OCI-LY7 (cell line): Measurements from ENCODE around the gene SPNS2. TPM values are rescaled to one million over a fixed set of nuclear protein-coding genes. Genes with fewer than 3 reads are reported as not detected.

Experiments
- BruUV-seq: library from RNA; stranded (reverse); fragments of 400-500 nt; replicated peaks from 2 replicates; lab custom pipeline; 2021; lab: Mats Ljungman, UMichigan
- CTCF ChIA-PET: fragments of 300-600 bp; sonication (Branson Sonifier 250); formaldehyde crosslinking; loops from one replicate; lab custom pipeline; 2022; ENCODE audit warnings: antibody characterized with exemption; ENCODE audit not compliant: unreplicated experiment; lab: Charles Lee
- POLR2A ChIA-PET: fragments of 300-600 bp; sonication (Branson Sonifier 250); formaldehyde crosslinking; loops from one replicate; lab custom pipeline; 2022; ENCODE audit warnings: antibody characterized with exemption; lab: Charles Lee
- DNase-seq: peaks from one replicate; pipeline ENCODE4 v3.0.0-alpha.2; 2015; ENCODE audit warnings: low spot score
- H2AFZ ChIP-seq: fragments of 200-600 bp; sonication (generic), shearing (Covaris generic); 2 replicates; pipeline ENCODE4 v1.6.1; 2014; ENCODE audit warnings: mild to moderate bottlenecking, antibody characterized with exemption, low read length, moderate library complexity
- H3K27ac ChIP-seq: fragments of 200-600 bp; sonication (generic); 2 replicates; pipeline ENCODE4 v1.5.1; 2014; ENCODE audit warnings: mixed run types, low read depth, mild to moderate bottlenecking, moderate library complexity, low read length, inconsistent platforms; ENCODE audit not compliant: poor library complexity, severe bottlenecking
- H3K36me3 ChIP-seq: fragments of 200-600 bp; sonication (generic); 2 replicates; pipeline ENCODE4 v1.6.1; 2014; ENCODE audit warnings: mild to moderate bottlenecking, antibody characterized with exemption, low read length, moderate library complexity, mixed read lengths; ENCODE audit not compliant: insufficient read depth
- H3K4me1 ChIP-seq: fragments of 200-600 bp; sonication (generic); 2 replicates; pipeline ENCODE4 v1.5.1; 2014; ENCODE audit warnings: mild to moderate bottlenecking, low read length; ENCODE audit not compliant: insufficient read depth, poor library complexity, severe bottlenecking
- H3K4me2 ChIP-seq: fragments of 200-600 bp; sonication (generic); 2 replicates; pipeline ENCODE4 v1.6.1; 2014; ENCODE audit warnings: mild to moderate bottlenecking, low read length
- H3K4me3 ChIP-seq: fragments of 200-600 bp; sonication (generic); 2 replicates; pipeline ENCODE4 v1.5.1; 2014; ENCODE audit warnings: mild to moderate bottlenecking, low read depth, low read length; ENCODE audit not compliant: poor library complexity, severe bottlenecking
- H3K79me2 ChIP-seq: fragments of 200-600 bp; sonication (generic); 2 replicates; pipeline ENCODE4 v1.6.1; 2016; ENCODE audit warnings: low read depth, mild to moderate bottlenecking, low read length, moderate library complexity, mixed read lengths; ENCODE audit not compliant: insufficient read depth
- H3K9me2 ChIP-seq: fragments of 200-600 bp; sonication (generic); 2 replicates; pipeline ENCODE4 v1.6.1; 2016; ENCODE audit warnings: mild to moderate bottlenecking, low read length, mixed read lengths; ENCODE audit not compliant: insufficient read depth
- H3K9me3 ChIP-seq: fragments of 200-600 bp; sonication (generic); 2 replicates; pipeline ENCODE4 v1.6.1; 2014; ENCODE audit warnings: mild to moderate bottlenecking, mixed run types, low read length, mixed read lengths
- H4K20me1 ChIP-seq: fragments of 200-600 bp; sonication (generic); 2 replicates; pipeline ENCODE4 v1.6.1; 2014; ENCODE audit warnings: mild to moderate bottlenecking, antibody characterized with exemption, low read length, moderate library complexity, mixed read lengths; ENCODE audit not compliant: insufficient read depth
- CTCF ChIP-seq: fragments of 200-600 bp; sonication (generic); conservative IDR thresholded peaks from 2 replicates; pipeline ENCODE4 v1.5.1; 2014; ENCODE audit warnings: mild to moderate bottlenecking, antibody characterized with exemption, low read length, moderate library complexity, mixed read lengths
- EZH2phosphoT487 ChIP-seq: fragments of 200-600 bp; sonication (generic); IDR thresholded peaks from 2 replicates; pipeline ENCODE4 v1.6.1; 2018; ENCODE audit warnings: low read depth, borderline replicate concordance, mild to moderate bottlenecking, mixed run types, antibody characterized with exemption, low read length, moderate library complexity, mixed read lengths
- intact Hi-C: fragments of 100-400 bp; cut with micrococcal nuclease; formaldehyde crosslinking; loops from one replicate; pipeline ENCODE4 v1.10.0; 2022; ENCODE audit not compliant: unreplicated experiment
- total RNA-seq, 2 experiments: library from RNA; depleted of rRNA in 1 of 2; stranded (reverse); fragments of >200 nt in 1 of 2; shearing (Covaris generic) in 1 of 2; gene quantifications; 2 replicates each; pipeline ENCODE4 v1.2.3, GENCODE V29; 2014 to 2022

SPNS2 gene
- total RNA-seq, 2 experiments from 2014 or later: 1.6 to 5.4 TPM

- no peak for DNase-seq
- TF ChIP-seq EZH2phosphoT487 (no peak), CTCF (no peak)
- H3K79me2 ChIP-seq: no peaks in the 10 kb centered on the region
- no peaks in the 10 kb centered on the region for H3K9me3 ChIP-seq
- no peak overlapping the region for H3K4me2 ChIP-seq
- H2AFZ ChIP-seq: no peak overlapping the region
- CTCF ChIA-PET: no interaction called here
- H4K20me1 ChIP-seq: no peaks in the 10 kb centered on the region
- BruUV-seq: no TSS peak
- peaks cover 4% of the 10 kb centered on the region for H3K4me1 ChIP-seq
- H3K9me2 ChIP-seq: no peaks in the 10 kb centered on the region
- intact Hi-C loops: no loop called here
- H3K27ac ChIP-seq: no peak overlapping the region
- POLR2A ChIA-PET: no interaction called here
- no peak overlapping the region for H3K4me3 ChIP-seq
- H3K36me3 ChIP-seq: peaks cover 48% of the 10 kb centered on the region
Measured at GRCh38 chr17:4536259-4536741, 37.6 kb downstream of the SPNS2 start.

GRCh38 chr17:4536742-4537411 lies 38.2 kb downstream of the SPNS2 start:
- H2AFZ ChIP-seq: no peak overlapping the region
- ChIA-PET POLR2A (no interaction called here), CTCF (no interaction called here)
- H3K27ac ChIP-seq: no peak overlapping the region
- peaks cover 54% of the 10 kb centered on the region for H3K36me3 ChIP-seq
- H4K20me1 ChIP-seq: no peaks in the 10 kb centered on the region
- no peak overlapping the region for H3K4me3 ChIP-seq
- H3K4me1 ChIP-seq: no peaks in the 10 kb centered on the region
- H3K9me3 ChIP-seq: no peaks in the 10 kb centered on the region
- intact Hi-C loops: no loop called here
- TF ChIP-seq CTCF (no peak), EZH2phosphoT487 (no peak)
- BruUV-seq: no TSS peak
- H3K79me2 ChIP-seq: no peaks in the 10 kb centered on the region
- H3K4me2 ChIP-seq: no peak overlapping the region
- DNase-seq: no peak
- H3K9me2 ChIP-seq: no peaks in the 10 kb centered on the region
